Fibroblast of the aortic adventitia (primary cell): ENCODE results near the gene DNAI2. TPM values are rescaled to one million over a fixed set of nuclear protein-coding genes. Genes with fewer than 3 reads are reported as not detected.

Experiments used
- DNase-seq: peaks from one replicate; pipeline ENCODE4 v3.0.0-alpha.2; 2010; ENCODE audit warnings: low read depth
- H3K4me3 ChIP-seq: 2 replicates; pipeline ENCODE4 v1.5.1; 2011; ENCODE audit warnings: low read depth, mild to moderate bottlenecking, control low read depth, low read length, moderate library complexity
- CTCF ChIP-seq: IDR thresholded peaks from 2 replicates; pipeline ENCODE4 v1.5.1; 2011; ENCODE audit warnings: mild to moderate bottlenecking, low read length, control low read depth, inconsistent platforms; ENCODE audit not compliant: insufficient read depth
- total RNA-seq: library from RNA; depleted of rRNA; stranded (reverse); fragments of >200 nt; gene quantifications from 2 replicates; pipeline ENCODE4 v1.2.3, GENCODE V29; 2012; ENCODE audit warnings: low replicate concordance

The DNAI2 gene
- total RNA-seq, 1 donor = not detected

GRCh38 chr17:74335529-74336062 lies 61.6 kb downstream of the DNAI2 start:
- no peak overlapping the region for H3K4me3 ChIP-seq
- no peak for TF ChIP-seq CTCF
- no peak for DNase-seq

GRCh38 chr17:74336307-74336706 lies 62.3 kb downstream of the DNAI2 start:
- no peak overlapping the region for H3K4me3 ChIP-seq
- TF ChIP-seq CTCF = no peak
- DNase-seq = no peak

GRCh38 chr17:74337834-74338500 lies 63.9 kb downstream of the DNAI2 start:
- no peak for TF ChIP-seq CTCF
- no peak for DNase-seq
- no peak overlapping the region for H3K4me3 ChIP-seq

- DNase-seq = no peak
- TF ChIP-seq CTCF = no peak
- H3K4me3 ChIP-seq = no peak overlapping the region
These were observed 65.6 kb downstream of the DNAI2 start for GRCh38 chr17:74339537-74340195.

- DNase-seq = no peak
- no peak for TF ChIP-seq CTCF
- H3K4me3 ChIP-seq = no peak overlapping the region
These were observed 66.5 kb downstream of the DNAI2 start for GRCh38 chr17:74340470-74341023.

GRCh38 chr17:74342224-74342623 lies 68.2 kb downstream of the DNAI2 start:
- DNase-seq = no peak
- TF ChIP-seq CTCF = no peak
- no peak overlapping the region for H3K4me3 ChIP-seq
